DMS79 (cell line): ENCODE measurements around the gene CBX5.
A peak's percentile ranks its signal among the peaks of the same experiment; 100 is the strongest.
"Not testable (repeated sequence)": the region's sequence is repeated elsewhere in the genome, so short reads cannot be mapped to it uniquely, and the experiment has no call there.

Source experiments
- DNase-seq: peaks from one replicate; lab custom pipeline; 2025; lab: John Stamatoyannopoulos, UW

CBX5 gene

GRCh38 chr12:54197010-54197409 lies 82.9 kb downstream of the CBX5 start:
- DNase-seq: no peak

GRCh38 chr12:54196396-54196795 lies 83.5 kb downstream of the CBX5 start:
- DNase-seq: no peak

GRCh38 chr12:54195737-54196347 lies 84.1 kb downstream of the CBX5 start:
- DNase-seq: no peak

GRCh38 chr12:54195080-54195736 lies 84.7 kb downstream of the CBX5 start:
- no peak for DNase-seq

- DNase-seq: not testable (repeated sequence)
Observed at GRCh38 chr12:54194611-54195010, 85.3 kb downstream of the CBX5 start.

- DNase-seq: no peak
Observed at GRCh38 chr12:54193434-54193833, 86.5 kb downstream of the CBX5 start.

GRCh38 chr12:54191550-54192022 lies 88.3 kb downstream of the CBX5 start:
- peak; percentile 40 for DNase-seq

GRCh38 chr12:54191126-54191525 lies 88.8 kb downstream of the CBX5 start:
- DNase-seq: no peak

GRCh38 chr12:54189198-54189539 lies 90.8 kb downstream of the CBX5 start:
- no peak for DNase-seq

GRCh38 chr12:54187075-54187474 lies 92.8 kb downstream of the CBX5 start:
- no peak for DNase-seq

GRCh38 chr12:54185919-54186318 lies 94.0 kb downstream of the CBX5 start:
- no peak for DNase-seq

GRCh38 chr12:54185297-54185696 lies 94.6 kb downstream of the CBX5 start:
- not testable (repeated sequence) for DNase-seq

- DNase-seq: no peak
Observed at GRCh38 chr12:54184024-54184805, 95.7 kb downstream of the CBX5 start.

GRCh38 chr12:54182981-54183380 lies 96.9 kb downstream of the CBX5 start:
- DNase-seq: no peak

- DNase-seq: no peak
Observed at GRCh38 chr12:54182086-54182485, 97.8 kb downstream of the CBX5 start.
